Kidney (tissue), 14 donors: ENCODE data around the gene NABP2. TPM values are rescaled to one million over a fixed set of nuclear protein-coding genes. Genes with fewer than 3 reads are reported as not detected.

Source experiments
- DNase-seq, 5 donors: peaks; one replicate each; pipeline ENCODE4 v3.0.0-alpha.2; 2013 to 2020
- FAIRE-seq: peaks from 2 replicates; lab custom pipeline; 2012; peaks lifted over from hg19 to GRCh38; lab: Jason Lieb, UNC
- H3K27ac ChIP-seq, 2 donors: one replicate each; pipeline ENCODE4 v1.7.0; 2013; ENCODE audit warnings: low read depth in 2 of 2, low read length in 2 of 2, inconsistent platforms in 1 of 2
- H3K27me3 ChIP-seq: one replicate; pipeline ENCODE4 v1.7.1; 2013; ENCODE audit warnings: low read length, inconsistent platforms; ENCODE audit not compliant: control insufficient read depth, insufficient read depth
- H3K36me3 ChIP-seq, 3 donors: one replicate each; pipeline versions ENCODE4 v1.7.0 to v1.7.1; 2013; ENCODE audit warnings: low read length in 3 of 3, control low read depth in 1 of 3, inconsistent platforms in 1 of 3; ENCODE audit not compliant: insufficient read depth in 3 of 3, control insufficient read depth in 2 of 3
- H3K4me1 ChIP-seq, 3 donors: one replicate each; pipeline versions ENCODE4 v1.7.0 to v1.7.1; 2013; ENCODE audit warnings: low read length in 3 of 3, inconsistent platforms in 1 of 3, low read depth in 1 of 3; ENCODE audit not compliant: control insufficient read depth in 2 of 3, insufficient read depth in 2 of 3
- H3K4me3 ChIP-seq, 3 donors: one replicate each; pipeline versions ENCODE4 v1.7.0 to v1.8.1; 2013; ENCODE audit warnings: low read length in 3 of 3, control low read depth in 1 of 3, inconsistent platforms in 1 of 3
- H3K9ac ChIP-seq, 3 donors: one replicate each; pipeline versions ENCODE4 v1.7.0 to v1.7.1; 2013; ENCODE audit warnings: low read length in 3 of 3, control low read depth in 1 of 3, inconsistent platforms in 1 of 3
- H3K9me3 ChIP-seq, 3 donors: one replicate each; pipeline versions ENCODE4 v1.7.0 to v1.7.1; 2013; ENCODE audit warnings: low read length in 3 of 3, control low read depth in 1 of 3, inconsistent platforms in 1 of 3; ENCODE audit not compliant: control insufficient read depth in 2 of 3, insufficient read depth in 1 of 3
- CTCF ChIP-seq: IDR thresholded peaks from 3 replicates; pipeline ENCODE4 v1.5.1; 2012; ENCODE audit warnings: mild to moderate bottlenecking, moderate library complexity, borderline replicate concordance; ENCODE audit not compliant: insufficient read depth; ENCODE audit errors: extremely low read depth
- intact Hi-C: fragments of 100-400 bp; cut with DNase I; formaldehyde crosslinking; loops from one replicate; pipeline ENCODE4 v1.11.1; 2022
- polyA plus RNA-seq: library from polyadenylated mRNA; stranded (reverse); fragments of 350-450 nt; fragmentation: Illumina TruSeq; extraction: RNeasy Lipid Tissue Mini Kit (QIAGEN cat#74804); gene quantifications from one replicate; pipeline ENCODE4 v1.2.3, GENCODE V29; 2014; ENCODE audit warnings: low read depth, low replicate concordance; ENCODE audit not compliant: insufficient read depth
- total RNA-seq: library from RNA; stranded (reverse); fragmentation: NEBNext Ultra II Directional; extraction: Animal tissue kit (Norgen Biotek cat#: 25700); gene quantifications from one replicate; pipeline ENCODE4 v1.2.1, GENCODE V29; 2021
- donor health status: control.
- donor health status: control.
- donor health status: control.
- donor health status: control.
- donor health status: control.
- donor health status: DM: yes; HTN: yes; CAD: no.
- donor health status: Normal renal cell carcinoma (clear cell type).

NABP2 gene
- total and polyA plus RNA-seq, 2 donors from 2014 or later: 31.0 to 42.3 TPM

- DNase-seq (peak; percentile 74 to 92 (median 87)), FAIRE-seq (no peak)
- intact Hi-C loops: no loop called here
- Histone ChIP-seq H3K4me1 (peaks cover 4 to 13% (median 10%) of the 10 kb centered on the region in 3 donors), H3K4me3 (peak within 1 kb of the TSS; percentile 76 to 87 (median 80)), H3K36me3 (peaks cover 7 to 31% (median 18%) of the 10 kb centered on the region in 3 donors), H3K9me3 (no peaks in the 10 kb centered on the region), H3K27me3 (no peaks in the 10 kb centered on the region), H3K9ac (peak within 1 kb of the TSS; percentile 66 to 88 (median 86)), H3K27ac (peak within 1 kb of the TSS; percentile 74 to 79)
- TF ChIP-seq CTCF: peak; percentile 77
Measured at GRCh38 chr12:56258068-56258819, 34.1 kb downstream of the NABP2 start, which contains the start of gene ANKRD52. TSS of gene ANKRD52 (minus strand) at chr12:56258384. CDS start at chr12:56258269, 115 bp downstream.

GRCh38 chr12:56258820-56259183 is 34.7 kb downstream of the NABP2 start:
- peak overlapping the region; percentile 46 to 87 (median 75) for H3K4me3 ChIP-seq
- intact Hi-C loops: no loop called here
- H3K36me3 ChIP-seq: peaks cover 4 to 26% (median 13%) of the 10 kb centered on the region in 3 donors
- peak overlapping the region; percentile 66 to 88 (median 86) for H3K9ac ChIP-seq
- no peak for TF ChIP-seq CTCF
- no peaks in the 10 kb centered on the region for H3K27me3 ChIP-seq
- FAIRE-seq: no peak
- no peak for DNase-seq
- peaks cover 4 to 13% (median 10%) of the 10 kb centered on the region in 3 donors for H3K4me1 ChIP-seq
- H3K9me3 ChIP-seq: no peaks in the 10 kb centered on the region
- H3K27ac ChIP-seq: peak overlapping the region; percentile 74 to 79

- DNase-seq (no peak), FAIRE-seq (no peak)
- Histone ChIP-seq H3K9me3 (no peaks in the 10 kb centered on the region), H3K36me3 (peaks cover 0 to 14% (median 2%) of the 10 kb centered on the region in 3 donors), H3K27me3 (no peaks in the 10 kb centered on the region), H3K9ac (no peak overlapping the region), H3K4me3 (no peak overlapping the region), H3K4me1 (peaks cover 4 to 13% (median 10%) of the 10 kb centered on the region in 3 donors), H3K27ac (no peak overlapping the region)
- intact Hi-C loops: no loop called here
- TF ChIP-seq CTCF: no peak
Measured at GRCh38 chr12:56260380-56260779, 36.2 kb downstream of the NABP2 start.
